ENCODE results near the gene NUP210.

Gene NUP210

GRCh38 chr3:13338996-13339395 lies 81.1 kb downstream of the NUP210 start:
- Histone ChIP-seq H3K27ac (ENCODE audit: low read length) (no peak overlapping the region), H3K4me3 (ENCODE audit: low read length) (no peak overlapping the region), H3K9me3 (ENCODE audit: control insufficient read depth, insufficient read depth, low read length) (no peaks in the 10 kb centered on the region), H3K36me3 (ENCODE audit: control insufficient read depth, insufficient read depth, low read length) (peaks cover 14% of the 10 kb centered on the region), H3K4me1 (ENCODE audit: control insufficient read depth, insufficient read depth, low read length) (no peaks in the 10 kb centered on the region; the same call in 1 of the 2 replicates), H3K27me3 (ENCODE audit: control insufficient read depth, insufficient read depth, low read length) (no peaks in the 10 kb centered on the region)
- no peak for DNase-seq (ENCODE audit: low read depth, low spot score)
- no CpG with 5 or more reads among the region's 5 CpGs for WGBS (ENCODE audit: insufficient coverage, insufficient read length)

DNA sequence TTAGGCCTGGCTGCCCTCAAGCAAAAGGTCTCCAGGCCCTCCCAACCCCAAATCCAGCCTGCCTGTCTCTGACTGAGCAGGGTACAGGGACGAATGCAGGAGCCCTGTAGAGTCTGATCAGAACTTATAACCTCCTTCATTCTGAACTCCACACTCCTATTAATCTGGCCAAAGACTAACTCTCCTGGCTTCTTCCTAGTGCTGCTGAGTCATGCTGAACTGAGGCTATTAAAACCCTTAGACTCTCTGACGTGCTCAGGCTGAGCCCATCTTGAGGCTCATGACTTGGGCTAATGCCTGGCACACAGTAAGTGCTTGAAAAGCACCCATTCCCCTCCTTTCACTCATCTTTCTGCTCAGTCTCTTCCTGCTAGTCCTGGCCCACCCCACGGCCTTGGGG lies 81.9 kb downstream of the NUP210 start:
- no CpG with 5 or more reads among the region's 3 CpGs for WGBS (ENCODE audit: insufficient coverage, insufficient read length)
- Histone ChIP-seq H3K27me3 (ENCODE audit: control insufficient read depth, insufficient read depth, low read length) (no peaks in the 10 kb centered on the region), H3K4me3 (ENCODE audit: low read length) (no peak overlapping the region), H3K9me3 (ENCODE audit: control insufficient read depth, insufficient read depth, low read length) (no peaks in the 10 kb centered on the region), H3K36me3 (ENCODE audit: control insufficient read depth, insufficient read depth, low read length) (peaks cover 14% of the 10 kb centered on the region), H3K27ac (ENCODE audit: low read length) (no peak overlapping the region), H3K4me1 (ENCODE audit: control insufficient read depth, insufficient read depth, low read length) (no peaks in the 10 kb centered on the region)
- no peak for DNase-seq (ENCODE audit: low read depth, low spot score)

DNA sequence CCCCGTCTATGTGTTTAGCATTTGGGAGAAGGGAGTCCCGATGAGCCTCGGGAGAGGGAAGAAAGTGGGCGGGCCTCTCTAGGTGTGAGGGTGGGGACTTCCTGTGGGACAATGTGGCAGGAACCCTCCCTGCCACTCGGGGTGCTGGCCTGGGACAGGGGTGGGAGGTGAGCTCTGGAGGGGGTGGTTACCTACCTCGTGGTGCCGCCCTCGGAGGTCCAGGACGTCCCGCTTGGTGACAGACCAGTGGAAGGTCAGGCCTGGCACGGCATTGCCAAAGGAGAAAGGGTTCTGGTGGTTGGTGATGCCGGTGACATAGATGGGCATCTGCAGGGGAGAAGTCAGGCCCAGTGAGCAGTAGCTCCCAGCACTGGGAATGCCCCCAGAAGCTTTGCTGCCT lies 83.5 kb downstream of the NUP210 start:
- Histone ChIP-seq H3K36me3 (ENCODE audit: control insufficient read depth, insufficient read depth, low read length) (peaks cover 14% of the 10 kb centered on the region), H3K27ac (ENCODE audit: low read length) (no peak overlapping the region), H3K4me1 (ENCODE audit: control insufficient read depth, insufficient read depth, low read length) (no peaks in the 10 kb centered on the region), H3K4me3 (ENCODE audit: low read length) (no peak overlapping the region), H3K27me3 (ENCODE audit: control insufficient read depth, insufficient read depth, low read length) (no peaks in the 10 kb centered on the region), H3K9me3 (ENCODE audit: control insufficient read depth, insufficient read depth, low read length) (no peaks in the 10 kb centered on the region)
- no peak for DNase-seq (ENCODE audit: low read depth, low spot score)
- WGBS (ENCODE audit: insufficient coverage, insufficient read length), result no CpG with 5 or more reads among the region's 12 CpGs

- H3K27ac ChIP-seq (ENCODE audit: low read length), result no peak overlapping the region
- H3K27me3 ChIP-seq (ENCODE audit: control insufficient read depth, insufficient read depth, low read length), result no peaks in the 10 kb centered on the region
- WGBS (ENCODE audit: insufficient coverage, insufficient read length), result no CpG with 5 or more reads among the region's 16 CpGs
- H3K36me3 ChIP-seq (ENCODE audit: control insufficient read depth, insufficient read depth, low read length), result peaks cover 14% of the 10 kb centered on the region
- no peaks in the 10 kb centered on the region for H3K9me3 ChIP-seq (ENCODE audit: control insufficient read depth, insufficient read depth, low read length)
- no peak for DNase-seq (ENCODE audit: low read depth, low spot score)
- no peak overlapping the region for H3K4me3 ChIP-seq (ENCODE audit: low read length)
- no peaks in the 10 kb centered on the region for H3K4me1 ChIP-seq (ENCODE audit: control insufficient read depth, insufficient read depth, low read length)
Observed at GRCh38 chr3:13335503-13335902, 84.6 kb downstream of the NUP210 start.

- no CpG with 5 or more reads among the region's 6 CpGs for WGBS (ENCODE audit: insufficient coverage, insufficient read length)
Observed at GRCh38 chr3:13335059-13335458, 85.1 kb downstream of the NUP210 start.

DNA sequence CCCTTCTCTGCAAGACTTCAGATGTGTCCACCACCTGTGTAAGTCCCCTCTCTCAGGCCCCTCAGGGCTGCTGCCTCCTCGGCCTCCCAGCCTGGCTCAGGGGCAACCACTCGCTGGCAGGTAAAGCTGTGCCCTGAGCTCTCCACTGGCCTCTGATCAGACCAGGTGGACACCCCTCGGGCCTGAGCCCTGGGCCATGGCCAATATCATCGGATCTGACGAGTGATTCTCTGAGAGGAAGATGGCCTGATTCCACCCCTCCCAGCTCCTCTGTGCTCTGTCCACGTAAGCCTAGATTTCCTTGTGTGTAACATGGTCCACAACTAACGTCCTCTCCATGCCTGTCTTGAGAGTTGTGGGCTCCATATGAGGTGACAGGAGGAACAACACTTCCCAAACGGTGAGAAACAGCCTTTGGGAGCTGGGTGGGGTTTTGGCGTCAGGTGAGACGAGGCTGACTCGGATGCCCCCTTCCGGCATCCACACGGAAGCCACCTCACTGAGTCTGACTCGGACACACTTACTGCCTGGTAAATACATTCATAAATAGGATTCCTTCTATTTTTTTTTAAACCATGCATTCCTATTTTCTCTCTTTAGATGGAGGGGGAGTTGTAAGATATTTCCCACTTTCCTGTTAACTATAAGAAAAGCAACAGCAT lies 86.8 kb downstream of the NUP210 start:
- no peaks in the 10 kb centered on the region for H3K27me3 ChIP-seq (ENCODE audit: control insufficient read depth, insufficient read depth, low read length)
- no CpG with 5 or more reads among the region's 14 CpGs for WGBS (ENCODE audit: insufficient coverage, insufficient read length)
- H3K4me3 ChIP-seq (ENCODE audit: low read length), result no peak overlapping the region
- H3K4me1 ChIP-seq (ENCODE audit: control insufficient read depth, insufficient read depth, low read length), result no peaks in the 10 kb centered on the region
- peaks cover 14% of the 10 kb centered on the region for H3K36me3 ChIP-seq (ENCODE audit: control insufficient read depth, insufficient read depth, low read length)
- H3K27ac ChIP-seq (ENCODE audit: low read length), result no peak overlapping the region
- no peaks in the 10 kb centered on the region for H3K9me3 ChIP-seq (ENCODE audit: control insufficient read depth, insufficient read depth, low read length)
- DNase-seq (ENCODE audit: low read depth, low spot score), result no peak

More at GRCh38 chr3:13335059-13335458, 85.1 kb downstream of the NUP210 start:
- H3K36me3 ChIP-seq (ENCODE audit: control insufficient read depth, insufficient read depth, low read length), result peaks cover 13% of the 10 kb centered on the region
- no peaks in the 10 kb centered on the region for H3K27me3 ChIP-seq (ENCODE audit: control insufficient read depth, insufficient read depth, low read length)
- H3K9me3 ChIP-seq (ENCODE audit: control insufficient read depth, insufficient read depth, low read length), result no peaks in the 10 kb centered on the region
- no peak for DNase-seq (ENCODE audit: low read depth, low spot score)
- no peak overlapping the region for H3K4me3 ChIP-seq (ENCODE audit: low read length)
- H3K27ac ChIP-seq (ENCODE audit: low read length), result no peak overlapping the region
- H3K4me1 ChIP-seq (ENCODE audit: control insufficient read depth, insufficient read depth, low read length), result no peaks in the 10 kb centered on the region

DNA sequence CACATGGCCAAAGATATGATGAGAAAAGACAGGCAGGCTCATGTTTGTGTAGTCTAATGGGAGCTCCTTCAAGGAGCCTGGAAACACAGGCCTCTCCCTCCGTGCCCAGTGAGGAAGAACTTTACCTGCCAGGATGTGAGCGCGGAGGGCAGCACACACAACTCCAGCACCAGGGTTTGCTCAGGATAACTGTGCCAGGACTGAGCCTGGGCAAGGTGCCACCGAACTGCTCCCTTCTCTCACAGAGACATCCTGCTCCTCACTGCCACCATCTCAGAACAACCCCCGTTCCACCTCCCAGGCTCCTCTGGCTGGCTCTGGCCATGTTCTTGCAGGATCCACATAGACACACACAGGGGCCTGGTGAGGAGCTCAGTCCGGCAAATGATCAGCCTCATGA lies 87.4 kb downstream of the NUP210 start:
- H3K27ac ChIP-seq (ENCODE audit: low read length), result no peak overlapping the region
- H3K4me1 ChIP-seq (ENCODE audit: control insufficient read depth, insufficient read depth, low read length), result no peaks in the 10 kb centered on the region
- no CpG with 5 or more reads among the region's 6 CpGs for WGBS (ENCODE audit: insufficient coverage, insufficient read length)
- H3K4me3 ChIP-seq (ENCODE audit: low read length), result no peak overlapping the region
- no peak for DNase-seq (ENCODE audit: low read depth, low spot score)
- no peaks in the 10 kb centered on the region for H3K27me3 ChIP-seq (ENCODE audit: control insufficient read depth, insufficient read depth, low read length)
- no peaks in the 10 kb centered on the region for H3K9me3 ChIP-seq (ENCODE audit: control insufficient read depth, insufficient read depth, low read length)
- H3K36me3 ChIP-seq (ENCODE audit: control insufficient read depth, insufficient read depth, low read length), result peaks cover 16% of the 10 kb centered on the region

DNA sequence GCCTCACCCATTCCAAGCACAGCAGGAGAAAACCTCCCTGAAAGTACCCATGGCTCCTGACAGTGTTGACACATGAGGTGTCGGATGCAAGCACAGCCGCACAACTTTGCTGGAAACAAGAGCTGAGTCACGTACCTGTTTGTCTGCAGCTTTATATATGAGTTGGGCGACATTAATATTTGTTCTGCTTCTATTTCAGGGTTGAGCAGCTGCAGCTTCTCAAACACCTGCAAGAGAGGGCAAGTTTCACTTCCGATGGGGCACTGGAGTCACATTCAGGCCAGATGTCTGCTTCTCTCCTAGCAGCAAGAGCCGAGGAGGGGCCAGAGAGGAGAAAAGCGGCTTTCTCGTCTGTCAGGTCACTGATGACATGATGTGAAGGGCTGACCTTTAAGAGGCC lies 88.0 kb downstream of the NUP210 start:
- Histone ChIP-seq H3K4me1 (ENCODE audit: control insufficient read depth, insufficient read depth, low read length) (no peaks in the 10 kb centered on the region), H3K27me3 (ENCODE audit: control insufficient read depth, insufficient read depth, low read length) (no peaks in the 10 kb centered on the region), H3K9me3 (ENCODE audit: control insufficient read depth, insufficient read depth, low read length) (no peaks in the 10 kb centered on the region), H3K36me3 (ENCODE audit: control insufficient read depth, insufficient read depth, low read length) (peaks cover 18% of the 10 kb centered on the region), H3K27ac (ENCODE audit: low read length) (no peak overlapping the region), H3K4me3 (ENCODE audit: low read length) (no peak overlapping the region)
- WGBS (ENCODE audit: insufficient coverage, insufficient read length), result no CpG with 5 or more reads among the region's 8 CpGs
- no peak for DNase-seq (ENCODE audit: low read depth, low spot score)

GRCh38 chr3:13329746-13330145 lies 90.4 kb downstream of the NUP210 start:
- WGBS (ENCODE audit: insufficient coverage, insufficient read length), result no CpG with 5 or more reads among the region's 5 CpGs
- H3K4me1 ChIP-seq (ENCODE audit: control insufficient read depth, insufficient read depth, low read length), result no peaks in the 10 kb centered on the region
- no peaks in the 10 kb centered on the region for H3K9me3 ChIP-seq (ENCODE audit: control insufficient read depth, insufficient read depth, low read length)
- no peaks in the 10 kb centered on the region for H3K27me3 ChIP-seq (ENCODE audit: control insufficient read depth, insufficient read depth, low read length)
- DNase-seq (ENCODE audit: low read depth, low spot score), result no peak
- H3K36me3 ChIP-seq (ENCODE audit: control insufficient read depth, insufficient read depth, low read length), result peaks cover 22% of the 10 kb centered on the region
- no peak overlapping the region for H3K27ac ChIP-seq (ENCODE audit: low read length)
- H3K4me3 ChIP-seq (ENCODE audit: low read length), result no peak overlapping the region

DNA sequence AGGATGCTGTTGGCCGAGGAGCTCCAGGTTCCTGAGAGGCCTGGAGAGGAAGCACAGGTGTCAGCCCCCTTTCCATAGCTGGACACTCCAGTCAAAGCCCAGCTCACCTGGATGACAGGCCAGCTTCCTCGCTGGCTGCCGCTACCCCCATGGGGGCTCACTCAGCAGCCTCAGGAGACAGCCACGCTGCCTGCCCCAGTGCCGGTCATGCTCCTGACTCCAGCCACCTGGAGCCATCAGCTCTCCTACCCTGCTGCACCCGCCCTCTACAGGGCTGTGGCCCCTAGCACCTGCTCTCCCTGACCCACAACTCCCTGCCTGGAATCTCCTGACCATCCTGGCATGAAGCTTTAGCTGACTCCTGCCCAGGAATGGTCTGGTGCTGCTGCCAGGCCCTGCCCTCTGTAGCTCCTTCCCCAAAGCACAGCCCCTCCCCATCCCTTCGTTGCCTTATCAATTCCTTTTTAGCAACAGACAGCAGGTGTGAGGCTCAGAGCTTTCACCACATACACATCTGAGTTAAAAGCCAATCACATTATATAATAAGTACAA lies 94.2 kb downstream of the NUP210 start:
- H3K4me1 ChIP-seq (ENCODE audit: control insufficient read depth, insufficient read depth, low read length), result no peaks in the 10 kb centered on the region
- H3K27me3 ChIP-seq (ENCODE audit: control insufficient read depth, insufficient read depth, low read length), result no peaks in the 10 kb centered on the region
- no peak overlapping the region for H3K4me3 ChIP-seq (ENCODE audit: low read length)
- H3K36me3 ChIP-seq (ENCODE audit: control insufficient read depth, insufficient read depth, low read length), result peaks cover 22% of the 10 kb centered on the region
- H3K27ac ChIP-seq (ENCODE audit: low read length), result no peak overlapping the region
- no peak for DNase-seq (ENCODE audit: low read depth, low spot score)
- H3K9me3 ChIP-seq (ENCODE audit: control insufficient read depth, insufficient read depth, low read length), result no peaks in the 10 kb centered on the region
- WGBS (ENCODE audit: insufficient coverage, insufficient read length), result no CpG with 5 or more reads among the region's 7 CpGs

All from iPS DF 6.9 (cell line).